ENCODE data around the gene SUCNR1. TPM values are rescaled to one million over a fixed set of nuclear protein-coding genes. Genes with fewer than 3 reads are reported as not detected.

The SUCNR1 gene
- total and polyA plus RNA-seq, 9 donors = 0.04 to 0.53 (median 0.23) TPM; not detected in 2

DNA sequence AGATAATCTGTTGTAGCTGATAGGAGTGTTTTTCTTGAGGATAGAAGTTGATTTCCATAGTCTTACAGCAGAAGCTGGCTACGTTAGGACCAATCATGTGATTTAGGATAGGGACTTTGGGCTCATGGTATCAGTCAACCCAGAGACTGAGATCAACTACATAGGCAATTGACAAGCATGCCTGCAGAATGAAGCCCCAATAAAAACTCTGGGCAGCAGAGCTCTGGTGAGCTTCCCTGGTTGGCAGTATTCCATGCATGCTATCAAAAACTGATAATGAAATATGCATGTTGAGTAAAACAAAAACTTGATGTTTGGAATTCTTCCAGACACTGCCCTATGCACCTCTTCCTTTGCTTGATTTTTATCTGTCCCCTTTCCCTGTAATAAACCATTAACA, 38.0 kb downstream of the SUCNR1 start:
- no peak for DNase-seq
- Histone ChIP-seq H3K36me3 (no peaks in the 10 kb centered on the region), H3K4me1 (ENCODE audit: insufficient read depth) (no peaks in the 10 kb centered on the region), H3K9me3 (no peaks in the 10 kb centered on the region), H3K4me3 (no peak overlapping the region), H3K27me3 (no peaks in the 10 kb centered on the region), H3K27ac (no peak overlapping the region)
- TF ChIP-seq POLR2A (IDR thresholded peaks at IDR 0.05) = no peak
- TF ChIP-seq, protein P1, sequence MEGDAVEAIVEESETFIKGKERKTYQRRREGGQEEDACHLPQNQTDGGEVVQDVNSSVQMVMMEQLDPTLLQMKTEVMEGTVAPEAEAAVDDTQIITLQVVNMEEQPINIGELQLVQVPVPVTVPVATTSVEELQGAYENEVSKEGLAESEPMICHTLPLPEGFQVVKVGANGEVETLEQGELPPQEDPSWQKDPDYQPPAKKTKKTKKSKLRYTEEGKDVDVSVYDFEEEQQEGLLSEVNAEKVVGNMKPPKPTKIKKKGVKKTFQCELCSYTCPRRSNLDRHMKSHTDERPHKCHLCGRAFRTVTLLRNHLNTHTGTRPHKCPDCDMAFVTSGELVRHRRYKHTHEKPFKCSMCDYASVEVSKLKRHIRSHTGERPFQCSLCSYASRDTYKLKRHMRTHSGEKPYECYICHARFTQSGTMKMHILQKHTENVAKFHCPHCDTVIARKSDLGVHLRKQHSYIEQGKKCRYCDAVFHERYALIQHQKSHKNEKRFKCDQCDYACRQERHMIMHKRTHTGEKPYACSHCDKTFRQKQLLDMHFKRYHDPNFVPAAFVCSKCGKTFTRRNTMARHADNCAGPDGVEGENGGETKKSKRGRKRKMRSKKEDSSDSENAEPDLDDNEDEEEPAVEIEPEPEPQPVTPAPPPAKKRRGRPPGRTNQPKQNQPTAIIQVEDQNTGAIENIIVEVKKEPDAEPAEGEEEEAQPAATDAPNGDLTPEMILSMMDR (IDR thresholded peaks at IDR 0.05) = no peak
- TF ChIP-seq EP300 (IDR thresholded peaks at IDR 0.05) = no peak
- WGBS, 3 donors = 93 to 97% (median 93%) methylated on average over 1 of the region's 1 CpG
- intact Hi-C loops (cut with DNase I) = loop anchor here in 1 of 4 donors (10.0 kb wide), 1 partner anchor 467 kb away; no protein-coding TSS in a partner anchor

DNA sequence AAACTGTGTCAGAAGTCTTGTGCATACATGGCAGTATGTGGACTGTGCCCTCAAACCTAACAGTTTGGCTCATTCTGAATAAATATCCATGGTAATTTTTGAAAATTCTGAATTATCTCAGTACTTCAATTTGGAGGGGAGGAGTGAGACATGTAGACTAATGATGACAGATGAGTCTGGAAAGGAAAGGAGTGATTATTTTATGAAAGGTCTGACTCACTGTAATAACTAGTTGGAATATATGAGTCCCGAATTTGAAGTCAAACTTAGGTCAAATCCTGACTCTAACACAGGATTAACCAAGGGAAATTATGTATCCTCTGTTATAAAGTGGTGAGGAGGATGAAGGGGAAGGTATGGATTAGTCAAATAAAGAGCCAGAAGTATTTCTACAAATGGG, 38.6 kb downstream of the SUCNR1 start:
- Histone ChIP-seq H3K36me3 (no peaks in the 10 kb centered on the region), H3K9me3 (no peaks in the 10 kb centered on the region), H3K27ac (no peak overlapping the region), H3K27me3 (no peaks in the 10 kb centered on the region), H3K4me1 (ENCODE audit: insufficient read depth) (no peaks in the 10 kb centered on the region), H3K4me3 (no peak overlapping the region)
- intact Hi-C loops (cut with DNase I) = loop anchor here in 1 of 4 donors (10.0 kb wide), 1 partner anchor 467 kb away; no protein-coding TSS in a partner anchor
- DNase-seq = no peak
- TF ChIP-seq EP300 (IDR thresholded peaks at IDR 0.05) (no peak), POLR2A (IDR thresholded peaks at IDR 0.05) (no peak)
- TF ChIP-seq, protein P1 (IDR thresholded peaks at IDR 0.05) = no peak
- WGBS, 3 donors = 30 to 40% (median 36%) methylated on average over 1 of the region's 1 CpG

DNA sequence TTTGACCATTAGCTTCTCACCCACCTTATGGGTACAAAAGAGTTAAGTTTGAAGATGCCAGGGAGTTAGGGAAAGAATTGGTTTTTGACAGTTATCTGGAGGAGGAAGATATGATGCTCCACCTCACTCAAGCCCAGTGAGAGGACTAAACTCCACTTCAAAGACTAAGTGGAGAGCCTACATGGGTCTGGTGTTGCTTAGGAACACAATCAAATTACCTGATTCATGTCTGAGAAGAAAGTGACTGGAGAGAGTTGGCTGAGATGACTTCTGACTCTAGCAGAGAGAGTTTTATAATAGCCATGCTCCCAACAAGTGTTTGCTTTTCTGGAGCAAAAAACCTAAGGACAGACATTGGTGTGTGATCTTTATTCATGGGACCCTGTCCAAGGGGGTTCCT, 43.3 kb downstream of the SUCNR1 start:
- no peak overlapping the region for H3K4me3 ChIP-seq
- no peak overlapping the region for H3K27ac ChIP-seq
- H3K4me1 ChIP-seq (ENCODE audit: insufficient read depth) = no peaks in the 10 kb centered on the region
- intact Hi-C loops (cut with DNase I) = loop anchor here in 1 of 4 donors (10.0 kb wide), 1 partner anchor 472 kb away; no protein-coding TSS in a partner anchor
- H3K27me3 ChIP-seq = no peaks in the 10 kb centered on the region
- no peak for DNase-seq
- no peaks in the 10 kb centered on the region for H3K36me3 ChIP-seq
- TF ChIP-seq, protein P1 (IDR thresholded peaks at IDR 0.05) = no peak
- TF ChIP-seq EP300 (IDR thresholded peaks at IDR 0.05) (no peak), POLR2A (IDR thresholded peaks at IDR 0.05) (no peak)
- H3K9me3 ChIP-seq = no peaks in the 10 kb centered on the region

DNA sequence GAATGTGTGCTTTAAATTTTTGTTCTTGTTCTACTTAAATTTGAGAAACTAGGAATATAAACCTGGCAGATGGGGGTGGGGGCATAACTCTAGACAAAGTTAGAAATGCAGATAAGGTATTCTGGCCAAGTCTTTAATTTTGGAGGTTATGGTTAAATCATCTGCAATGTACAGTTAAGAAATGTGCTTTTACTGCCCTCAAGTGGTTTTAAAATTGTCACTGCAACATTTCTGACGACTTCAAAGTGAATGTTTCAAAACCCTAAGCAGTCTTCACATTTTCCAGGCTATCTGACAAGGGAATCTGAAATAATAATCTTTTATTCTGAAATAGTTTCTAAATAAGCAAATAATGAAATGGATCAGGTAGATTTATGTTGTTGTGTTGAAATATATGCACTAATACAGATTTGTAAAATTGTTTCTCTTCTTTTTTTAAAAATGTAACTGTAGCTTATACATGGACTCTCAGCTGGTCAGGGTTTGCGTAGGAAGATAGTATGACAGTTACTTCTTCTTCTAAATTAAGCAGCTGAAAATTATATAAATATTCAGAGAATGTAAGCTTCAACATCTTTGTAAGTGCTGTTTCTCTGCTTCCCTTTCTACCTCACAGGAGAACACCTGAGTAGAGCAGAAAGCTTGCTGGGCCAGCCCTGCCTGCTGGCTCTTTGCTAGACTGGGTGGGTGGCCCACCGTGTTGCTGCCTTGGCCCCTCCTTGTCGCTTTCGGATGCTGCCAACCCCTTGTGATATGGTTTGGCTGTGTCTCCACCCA, 45.0 kb downstream of the SUCNR1 start:
- 53 to 62% (median 61%) methylated on average over 5 of the region's 5 CpGs for WGBS, 3 donors
- H3K4me3 ChIP-seq = no peak overlapping the region
- H3K27me3 ChIP-seq = no peaks in the 10 kb centered on the region
- H3K9me3 ChIP-seq = no peaks in the 10 kb centered on the region
- no peak overlapping the region for H3K27ac ChIP-seq
- H3K4me1 ChIP-seq (ENCODE audit: insufficient read depth) = no peaks in the 10 kb centered on the region
- no peaks in the 10 kb centered on the region for H3K36me3 ChIP-seq
- DNase-seq = no peak
- intact Hi-C loops (cut with DNase I) = loop anchor here in 1 of 4 donors (10.0 kb wide), 1 partner anchor 474 kb away; no protein-coding TSS in a partner anchor
- TF ChIP-seq, protein P1 (IDR thresholded peaks at IDR 0.05) = peak; percentile 10 to 59 (median 39)
- TF ChIP-seq POLR2A (IDR thresholded peaks at IDR 0.05) = no peak
- TF ChIP-seq EP300 (IDR thresholded peaks at IDR 0.05) = no peak
